ENCODE data around the gene MSX1.

GRCh38 chr4:4868040-4868757 is 8.7 kb downstream of the MSX1 start:
- TF ChIP-seq CTCF (IDR thresholded peaks at IDR 0.05; ENCODE audit: extremely low read depth in 1 of 2, insufficient read depth in 1 of 2, low read depth in 1 of 2, low read length in 2 of 2): no peak
- TF ChIP-seq POLR2AphosphoS5 (IDR thresholded peaks at IDR 0.05; ENCODE audit: insufficient read depth, low read depth, low read length): no peak
- TF ChIP-seq JUN (IDR thresholded peaks at IDR 0.05; ENCODE audit: borderline replicate concordance, insufficient read depth, insufficient read length, low read depth): no peak
- no peak for TF ChIP-seq POLR2A (IDR thresholded peaks at IDR 0.05; ENCODE audit: low read depth, low read length)
- TF ChIP-seq MAX (IDR thresholded peaks at IDR 0.05; ENCODE audit: insufficient read depth, insufficient read length): no peak
- no peak for TF ChIP-seq FOS (IDR thresholded peaks at IDR 0.05; ENCODE audit: borderline replicate concordance, insufficient read depth, low read length)
- TF ChIP-seq GATA2 (IDR thresholded peaks at IDR 0.05; ENCODE audit: insufficient read depth, insufficient read length, low read depth, low read length): no peak
